ENCODE measurements around the gene JHY. TPM values are rescaled to one million over a fixed set of nuclear protein-coding genes. Genes with fewer than 3 reads are reported as not detected.

The JHY gene
- total RNA-seq, 1 experiment from 2014 or later: 0.79 TPM

- H3K4me3 Mint-ChIP-seq: no peak overlapping the region
- H3K9me3 ChIP-seq (ENCODE audit: control insufficient read depth, low read depth, low read length): no peaks in the 10 kb centered on the region
- no peak for DNase-seq
- no peak overlapping the region for H2BK12ac ChIP-seq (ENCODE audit: insufficient read length, low read depth, low read length)
- H3K23me2 ChIP-seq (ENCODE audit: insufficient read length, low read depth, low read length, poor library complexity, severe bottlenecking): no peaks in the 10 kb centered on the region
- H3K14ac ChIP-seq (ENCODE audit: insufficient read depth, low read length): no peak overlapping the region
- no peak overlapping the region for H3K18ac ChIP-seq (ENCODE audit: insufficient read length, low read depth, low read length)
- H3K4me1 Mint-ChIP-seq: peaks cover 8% of the 10 kb centered on the region in 2 experiments; a peak in 2 of 4 replicates
- no peaks in the 10 kb centered on the region for H3K4me1 ChIP-seq (ENCODE audit: insufficient read depth, low read length)
- H3K79me1 ChIP-seq (ENCODE audit: insufficient read depth, low read depth, low read length, poor library complexity, severe bottlenecking): no peaks in the 10 kb centered on the region
- H3K27me3 Mint-ChIP-seq (ENCODE audit: low read depth): peaks cover 5% of the 10 kb centered on the region; the same call in 1 of the 2 replicates
- H3K9me3 Mint-ChIP-seq: peaks cover 0 to 3% of the 10 kb centered on the region in 2 experiments; a peak in 1 of 5 replicates
- H3K23ac ChIP-seq (ENCODE audit: insufficient read length, low read depth, low read length): no peak overlapping the region
- no CpG with 5 or more reads among the region's 6 CpGs for WGBS (ENCODE audit: extremely low coverage, insufficient read length, low lambda C conversion rate)
- no peak overlapping the region for H2BK120ac ChIP-seq (ENCODE audit: low read depth, low read length, poor library complexity, severe bottlenecking)
- no peak overlapping the region for H3K27ac ChIP-seq (ENCODE audit: insufficient read length, low read depth, low read length)
- no peak overlapping the region for H2BK5ac ChIP-seq (ENCODE audit: insufficient read length, low read length)
- no peak overlapping the region for H3K9ac ChIP-seq (ENCODE audit: extremely low read depth, insufficient read length, low read length)
- H4K8ac ChIP-seq (replicated peaks; ENCODE audit: insufficient read length, low read depth, low read length): no peak overlapping the region
- no peak overlapping the region for H2AFZ ChIP-seq (ENCODE audit: low read length)
- no peak overlapping the region for H3K27ac Mint-ChIP-seq
- no peaks in the 10 kb centered on the region for H3K36me3 Mint-ChIP-seq (ENCODE audit: insufficient read depth in 1 of 3, low read depth in 3 of 3)
- no peak overlapping the region for H2AK5ac ChIP-seq (ENCODE audit: insufficient read length, low read length)
- no peaks in the 10 kb centered on the region for H3K27me3 ChIP-seq (ENCODE audit: insufficient read depth, low read length)
- H4K20me1 ChIP-seq (ENCODE audit: control insufficient read depth, insufficient read depth, insufficient read length): no peaks in the 10 kb centered on the region
- H4K5ac ChIP-seq (ENCODE audit: insufficient read length, low read depth, low read length): no peak overlapping the region
- H3K56ac ChIP-seq (ENCODE audit: insufficient read length, low read depth, low read length): no peak overlapping the region
- H3K4ac ChIP-seq (ENCODE audit: low read depth, low read length): no peak overlapping the region
- H2BK20ac ChIP-seq (ENCODE audit: low read depth, low read length, poor library complexity, severe bottlenecking): no peak overlapping the region
- H2BK15ac ChIP-seq (ENCODE audit: low read depth, low read length): no peak overlapping the region
- H3K4me2 ChIP-seq (ENCODE audit: insufficient read depth, insufficient read length, low read length): no peak overlapping the region
- no peak overlapping the region for H3T11ph ChIP-seq (ENCODE audit: low read length)
- H3K79me2 ChIP-seq (ENCODE audit: insufficient read depth, low read length): no peaks in the 10 kb centered on the region
- no peak for TF ChIP-seq CTCF (conservative IDR thresholded peaks at IDR 0.05)
- no peak overlapping the region for H4K91ac ChIP-seq (ENCODE audit: insufficient read length, low read depth, low read length)
These were observed 49.0 kb downstream of the JHY start for GRCh38 chr11:122931510-122931909.
